Vagina (tissue), 2 donors: ENCODE data around the gene L3MBTL4.

ENCODE experiments used
- POLR2A ChIP-seq, 2 donors: fragments of 450-650 bp; IDR thresholded peaks; one replicate each; pipeline ENCODE4 v1.6.1; 2017; ENCODE audit warnings: antibody characterized with exemption in 2 of 2, mild to moderate bottlenecking in 2 of 2, moderate library complexity in 2 of 2
- TF ChIP-seq, protein P1 (sequence below), 3 experiments: fragments of 450-650 bp in 2 of 3; fragments of 200-600 bp in 1 of 3; sonication (generic) in 1 of 3; IDR thresholded peaks; one replicate each; pipeline ENCODE4 v1.5.1; 2017 to 2019; ENCODE audit warnings: antibody characterized with exemption in 3 of 3, mild to moderate bottlenecking in 2 of 3, moderate library complexity in 2 of 3

DNA sequence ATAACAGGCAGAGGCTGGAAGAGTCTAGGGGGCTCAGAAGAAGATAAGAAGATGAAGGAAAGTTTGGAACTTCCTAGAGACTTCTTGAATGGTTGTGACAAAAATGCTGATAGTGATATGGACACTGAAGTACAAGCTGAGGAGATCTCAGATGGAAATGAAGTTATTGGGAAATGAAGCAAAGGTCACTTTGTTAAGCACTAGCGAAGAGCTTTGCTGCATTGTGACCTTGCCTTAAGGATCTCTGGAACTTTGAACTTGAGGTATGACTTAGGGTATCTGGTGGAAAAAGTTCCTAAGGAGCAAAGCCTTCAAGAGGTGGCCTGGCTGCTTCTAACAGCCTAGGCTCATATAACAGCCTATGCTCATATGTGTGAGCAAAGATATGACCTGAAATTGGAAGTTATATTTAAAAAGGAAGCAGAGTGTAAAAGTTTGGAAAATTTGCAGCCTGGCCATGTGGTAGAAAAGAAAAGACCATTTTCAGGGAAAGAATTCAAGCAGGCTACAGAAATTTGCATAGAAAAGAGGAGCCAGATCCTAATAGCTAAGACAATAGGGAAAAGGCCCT, 91.3 kb downstream of the L3MBTL4 start:
- TF ChIP-seq, protein P1, sequence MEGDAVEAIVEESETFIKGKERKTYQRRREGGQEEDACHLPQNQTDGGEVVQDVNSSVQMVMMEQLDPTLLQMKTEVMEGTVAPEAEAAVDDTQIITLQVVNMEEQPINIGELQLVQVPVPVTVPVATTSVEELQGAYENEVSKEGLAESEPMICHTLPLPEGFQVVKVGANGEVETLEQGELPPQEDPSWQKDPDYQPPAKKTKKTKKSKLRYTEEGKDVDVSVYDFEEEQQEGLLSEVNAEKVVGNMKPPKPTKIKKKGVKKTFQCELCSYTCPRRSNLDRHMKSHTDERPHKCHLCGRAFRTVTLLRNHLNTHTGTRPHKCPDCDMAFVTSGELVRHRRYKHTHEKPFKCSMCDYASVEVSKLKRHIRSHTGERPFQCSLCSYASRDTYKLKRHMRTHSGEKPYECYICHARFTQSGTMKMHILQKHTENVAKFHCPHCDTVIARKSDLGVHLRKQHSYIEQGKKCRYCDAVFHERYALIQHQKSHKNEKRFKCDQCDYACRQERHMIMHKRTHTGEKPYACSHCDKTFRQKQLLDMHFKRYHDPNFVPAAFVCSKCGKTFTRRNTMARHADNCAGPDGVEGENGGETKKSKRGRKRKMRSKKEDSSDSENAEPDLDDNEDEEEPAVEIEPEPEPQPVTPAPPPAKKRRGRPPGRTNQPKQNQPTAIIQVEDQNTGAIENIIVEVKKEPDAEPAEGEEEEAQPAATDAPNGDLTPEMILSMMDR (IDR thresholded peaks at IDR 0.05), result no peak
- no peak for TF ChIP-seq POLR2A (IDR thresholded peaks at IDR 0.05)
